GM23338 (cell line): ENCODE measurements around the gene TSPAN12. TPM values are rescaled to one million over a fixed set of nuclear protein-coding genes. Genes with fewer than 3 reads are reported as not detected.
"Not testable (repeated sequence)": the region's sequence is repeated elsewhere in the genome, so short reads cannot be mapped to it uniquely, and the experiment has no call there.

Experiments used
- ATAC-seq: fragments of 200-7000 bp; cut with Tn5 transposase; 3 replicates; pipeline ENCODE4 v1.9.1; 2020
- DNase-seq: peaks from one replicate; pipeline ENCODE4 v3.0.0-alpha.2; 2015; ENCODE audit warnings: low spot score
- H2AFZ ChIP-seq: fragments of 200-600 bp; sonication (generic); 2 replicates; pipeline ENCODE4 v1.8.0; 2016; ENCODE audit warnings: antibody characterized with exemption, mild to moderate bottlenecking, moderate library complexity
- H3F3A ChIP-seq: fragments of 200-600 bp; sonication (generic); replicated peaks from 2 replicates; pipeline ENCODE4 v1.8.0; 2017; ENCODE audit warnings: antibody characterized with exemption, mixed run types, low read depth
- H3K27ac ChIP-seq: fragments of 200-600 bp; sonication (generic); 2 replicates; pipeline ENCODE4 v1.6.1; 2016; ENCODE audit warnings: low read depth
- H3K27me3 ChIP-seq: fragments of 200-600 bp; sonication (generic); 2 replicates; pipeline ENCODE4 v1.8.0; 2016; ENCODE audit warnings: mild to moderate bottlenecking, mixed run types, moderate library complexity; ENCODE audit not compliant: insufficient read depth
- H3K36me3 ChIP-seq: fragments of 200-600 bp; sonication (generic); 2 replicates; pipeline ENCODE4 v1.8.0; 2016; ENCODE audit warnings: mild to moderate bottlenecking; ENCODE audit not compliant: insufficient read depth
- H3K4me1 ChIP-seq: fragments of 200-600 bp; sonication (generic); 2 replicates; pipeline ENCODE4 v1.8.0; 2016; ENCODE audit warnings: mild to moderate bottlenecking, moderate library complexity; ENCODE audit not compliant: insufficient read depth
- H3K4me2 ChIP-seq: fragments of 200-600 bp; sonication (generic); 2 replicates; pipeline ENCODE4 v1.7.1; 2017; ENCODE audit warnings: mixed run types
- H3K4me3 ChIP-seq: fragments of 200-600 bp; sonication (generic); 2 replicates; pipeline ENCODE4 v1.6.1; 2016; ENCODE audit warnings: mixed run types
- H3K79me2 ChIP-seq: fragments of 200-600 bp; sonication (generic); replicated peaks from 2 replicates; pipeline ENCODE4 v1.8.0; 2017; ENCODE audit warnings: mild to moderate bottlenecking; ENCODE audit not compliant: insufficient read depth
- H3K9me2 ChIP-seq: fragments of 200-600 bp; sonication (generic); 2 replicates; pipeline ENCODE4 v1.8.0; 2017; ENCODE audit not compliant: insufficient read depth
- H4K20me1 ChIP-seq: fragments of 200-600 bp; sonication (generic); replicated peaks from 2 replicates; pipeline ENCODE4 v1.8.0; 2017; ENCODE audit warnings: mild to moderate bottlenecking; ENCODE audit not compliant: insufficient read depth
- H3K27ac Mint-ChIP-seq: 2 replicates; pipeline ENCODE4 v1.8.0; 2020; ENCODE audit warnings: inconsistent platforms, mild to moderate bottlenecking, moderate library complexity, mixed read lengths
- H3K27me3 Mint-ChIP-seq: 3 replicates; pipeline ENCODE4 v1.8.0; 2022; ENCODE audit warnings: low read depth, mild to moderate bottlenecking, moderate library complexity, mixed read lengths, inconsistent platforms; ENCODE audit not compliant: insufficient read depth, poor library complexity
- H3K36me3 Mint-ChIP-seq: 3 replicates; pipeline ENCODE4 v1.8.0; 2021; ENCODE audit warnings: low read depth, mild to moderate bottlenecking, inconsistent platforms, moderate library complexity, mixed read lengths
- H3K4me1 Mint-ChIP-seq: 3 replicates; pipeline ENCODE4 v1.8.0; 2020; ENCODE audit warnings: mild to moderate bottlenecking, inconsistent platforms, mixed read lengths
- H3K4me3 Mint-ChIP-seq: 3 replicates; pipeline ENCODE4 v1.8.0; 2021; ENCODE audit warnings: moderate library complexity, mild to moderate bottlenecking, inconsistent platforms, mixed read lengths
- H3K9me3 Mint-ChIP-seq: 3 replicates; pipeline ENCODE4 v1.8.0; 2020; ENCODE audit warnings: moderate library complexity, mild to moderate bottlenecking, inconsistent platforms, mixed read lengths
- CREB1 ChIP-seq: fragments of 250-450 bp; sonication (Bioruptor Pico); IDR thresholded peaks from 2 replicates; pipeline ENCODE4 v1.5.0; 2020; ENCODE audit warnings: low read depth, mild to moderate bottlenecking, moderate library complexity
- EZH2 ChIP-seq: fragments of 200-600 bp; sonication (generic); IDR thresholded peaks from one replicate; pipeline ENCODE4 v1.8.0; 2017; ENCODE audit warnings: antibody characterized with exemption, mild to moderate bottlenecking, low read depth; ENCODE audit not compliant: unreplicated experiment
- JUNB ChIP-seq: IDR thresholded peaks from one replicate; pipeline ENCODE4 v1.6.1; 2016; ENCODE audit warnings: antibody characterized with exemption; ENCODE audit not compliant: unreplicated experiment
- ZNF114 ChIP-seq: fragments of 250-450 bp; sonication (Bioruptor Pico); IDR thresholded peaks from 2 replicates; pipeline ENCODE4 v1.5.0; 2020; ENCODE audit warnings: mild to moderate bottlenecking, moderate library complexity
- ZNF331 ChIP-seq: fragments of 250-450 bp; sonication (Bioruptor Pico); IDR thresholded peaks from 2 replicates; pipeline ENCODE4 v1.5.0; 2020; ENCODE audit warnings: low read depth, mild to moderate bottlenecking, moderate library complexity
- polyA plus RNA-seq: library from polyadenylated mRNA; unstranded; fragments of >200 nt; fragmentation: Nextera tagmentation; extraction: Ambion mirVana; gene quantifications from 2 replicates; pipeline ENCODE4 v1.2.1, GENCODE V29; 2016
- total RNA-seq: library from RNA; depleted of rRNA; stranded (reverse); fragments of >200 nt; shearing (Covaris generic); gene quantifications from 2 replicates; pipeline ENCODE4 v1.2.3, GENCODE V29; 2014
- TF ChIP-seq, protein P1 (sequence below): IDR thresholded peaks from one replicate; pipeline ENCODE4 v1.6.1; 2018; ENCODE audit warnings: antibody characterized with exemption; ENCODE audit not compliant: unreplicated experiment
- TF ChIP-seq, protein P2 (sequence below), 2 experiments: fragments of 200-600 bp in 1 of 2; sonication (generic) in 1 of 2; conservative IDR thresholded peaks; 2 replicates each; pipeline versions ENCODE4 v1.5.1 to v1.6.1; 2016 to 2017; ENCODE audit warnings: antibody characterized with exemption in 2 of 2, low read depth in 2 of 2, mild to moderate bottlenecking in 2 of 2, moderate library complexity in 1 of 2
- TF ChIP-seq, protein P3 (sequence below): IDR thresholded peaks from 2 replicates; pipeline ENCODE4 v1.6.1; 2016; ENCODE audit warnings: antibody characterized with exemption

Gene TSPAN12
- total and polyA plus RNA-seq, 2 experiments from 2014 or later, result 9.7 to 11.7 TPM

DNA sequence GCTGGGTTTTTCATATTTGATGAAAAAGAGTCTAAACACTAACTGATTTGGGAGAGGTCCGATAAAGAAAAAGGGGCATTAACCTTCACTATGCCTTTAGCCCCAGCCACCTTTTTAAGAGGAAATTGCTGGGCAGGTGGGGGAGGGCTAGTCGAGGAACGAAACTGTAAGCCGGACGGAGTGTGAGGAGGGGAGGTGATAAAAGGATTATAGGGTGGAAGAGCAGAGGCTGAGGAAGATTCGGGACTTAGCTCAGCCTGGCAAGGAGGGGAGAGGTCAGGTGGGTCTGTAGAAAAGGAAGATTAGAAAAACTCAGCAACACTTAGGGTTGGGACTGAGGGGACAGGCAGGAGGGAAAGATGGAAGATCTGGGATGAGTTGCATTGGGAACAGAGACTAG is 77.0 kb downstream of the TSPAN12 start:
- H3K4me2 ChIP-seq, result no peak overlapping the region
- H3K4me1 Mint-ChIP-seq, result peaks cover 18% of the 10 kb centered on the region
- no peaks in the 10 kb centered on the region for H3K79me2 ChIP-seq
- no peak overlapping the region for H3K4me3 Mint-ChIP-seq
- H3K27ac Mint-ChIP-seq, result no peak overlapping the region
- TF ChIP-seq, protein P1, sequence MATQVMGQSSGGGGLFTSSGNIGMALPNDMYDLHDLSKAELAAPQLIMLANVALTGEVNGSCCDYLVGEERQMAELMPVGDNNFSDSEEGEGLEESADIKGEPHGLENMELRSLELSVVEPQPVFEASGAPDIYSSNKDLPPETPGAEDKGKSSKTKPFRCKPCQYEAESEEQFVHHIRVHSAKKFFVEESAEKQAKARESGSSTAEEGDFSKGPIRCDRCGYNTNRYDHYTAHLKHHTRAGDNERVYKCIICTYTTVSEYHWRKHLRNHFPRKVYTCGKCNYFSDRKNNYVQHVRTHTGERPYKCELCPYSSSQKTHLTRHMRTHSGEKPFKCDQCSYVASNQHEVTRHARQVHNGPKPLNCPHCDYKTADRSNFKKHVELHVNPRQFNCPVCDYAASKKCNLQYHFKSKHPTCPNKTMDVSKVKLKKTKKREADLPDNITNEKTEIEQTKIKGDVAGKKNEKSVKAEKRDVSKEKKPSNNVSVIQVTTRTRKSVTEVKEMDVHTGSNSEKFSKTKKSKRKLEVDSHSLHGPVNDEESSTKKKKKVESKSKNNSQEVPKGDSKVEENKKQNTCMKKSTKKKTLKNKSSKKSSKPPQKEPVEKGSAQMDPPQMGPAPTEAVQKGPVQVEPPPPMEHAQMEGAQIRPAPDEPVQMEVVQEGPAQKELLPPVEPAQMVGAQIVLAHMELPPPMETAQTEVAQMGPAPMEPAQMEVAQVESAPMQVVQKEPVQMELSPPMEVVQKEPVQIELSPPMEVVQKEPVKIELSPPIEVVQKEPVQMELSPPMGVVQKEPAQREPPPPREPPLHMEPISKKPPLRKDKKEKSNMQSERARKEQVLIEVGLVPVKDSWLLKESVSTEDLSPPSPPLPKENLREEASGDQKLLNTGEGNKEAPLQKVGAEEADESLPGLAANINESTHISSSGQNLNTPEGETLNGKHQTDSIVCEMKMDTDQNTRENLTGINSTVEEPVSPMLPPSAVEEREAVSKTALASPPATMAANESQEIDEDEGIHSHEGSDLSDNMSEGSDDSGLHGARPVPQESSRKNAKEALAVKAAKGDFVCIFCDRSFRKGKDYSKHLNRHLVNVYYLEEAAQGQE, result no peak
- TF ChIP-seq EZH2 (no peak), CREB1 (no peak), ZNF114 (CRISPR knock-in tag) (no peak), ZNF331 (CRISPR knock-in tag) (no peak), JUNB (no peak)
- TF ChIP-seq, protein P2, sequence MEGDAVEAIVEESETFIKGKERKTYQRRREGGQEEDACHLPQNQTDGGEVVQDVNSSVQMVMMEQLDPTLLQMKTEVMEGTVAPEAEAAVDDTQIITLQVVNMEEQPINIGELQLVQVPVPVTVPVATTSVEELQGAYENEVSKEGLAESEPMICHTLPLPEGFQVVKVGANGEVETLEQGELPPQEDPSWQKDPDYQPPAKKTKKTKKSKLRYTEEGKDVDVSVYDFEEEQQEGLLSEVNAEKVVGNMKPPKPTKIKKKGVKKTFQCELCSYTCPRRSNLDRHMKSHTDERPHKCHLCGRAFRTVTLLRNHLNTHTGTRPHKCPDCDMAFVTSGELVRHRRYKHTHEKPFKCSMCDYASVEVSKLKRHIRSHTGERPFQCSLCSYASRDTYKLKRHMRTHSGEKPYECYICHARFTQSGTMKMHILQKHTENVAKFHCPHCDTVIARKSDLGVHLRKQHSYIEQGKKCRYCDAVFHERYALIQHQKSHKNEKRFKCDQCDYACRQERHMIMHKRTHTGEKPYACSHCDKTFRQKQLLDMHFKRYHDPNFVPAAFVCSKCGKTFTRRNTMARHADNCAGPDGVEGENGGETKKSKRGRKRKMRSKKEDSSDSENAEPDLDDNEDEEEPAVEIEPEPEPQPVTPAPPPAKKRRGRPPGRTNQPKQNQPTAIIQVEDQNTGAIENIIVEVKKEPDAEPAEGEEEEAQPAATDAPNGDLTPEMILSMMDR (conservative IDR thresholded peaks at IDR 0.05; ENCODE audit: low read depth in 2 of 2), result no peak
- TF ChIP-seq, protein P3, sequence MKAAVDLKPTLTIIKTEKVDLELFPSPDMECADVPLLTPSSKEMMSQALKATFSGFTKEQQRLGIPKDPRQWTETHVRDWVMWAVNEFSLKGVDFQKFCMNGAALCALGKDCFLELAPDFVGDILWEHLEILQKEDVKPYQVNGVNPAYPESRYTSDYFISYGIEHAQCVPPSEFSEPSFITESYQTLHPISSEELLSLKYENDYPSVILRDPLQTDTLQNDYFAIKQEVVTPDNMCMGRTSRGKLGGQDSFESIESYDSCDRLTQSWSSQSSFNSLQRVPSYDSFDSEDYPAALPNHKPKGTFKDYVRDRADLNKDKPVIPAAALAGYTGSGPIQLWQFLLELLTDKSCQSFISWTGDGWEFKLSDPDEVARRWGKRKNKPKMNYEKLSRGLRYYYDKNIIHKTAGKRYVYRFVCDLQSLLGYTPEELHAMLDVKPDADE, result no peak
- no peak for DNase-seq
- H3K27ac ChIP-seq, result no peak overlapping the region
- H3K27me3 Mint-ChIP-seq, result peaks cover 4% of the 10 kb centered on the region
- no peak for ATAC-seq
- no peak overlapping the region for H2AFZ ChIP-seq
- H3K9me2 ChIP-seq, result peaks cover 8% of the 10 kb centered on the region
- no peaks in the 10 kb centered on the region for H3K9me3 Mint-ChIP-seq
- peaks cover 12% of the 10 kb centered on the region; the same call in 1 of the 2 replicates for H3K4me1 ChIP-seq
- H3K27me3 ChIP-seq, result no peaks in the 10 kb centered on the region
- no peaks in the 10 kb centered on the region for H3K36me3 Mint-ChIP-seq
- no peaks in the 10 kb centered on the region for H3F3A ChIP-seq
- H3K36me3 ChIP-seq, result no peaks in the 10 kb centered on the region
- no peak overlapping the region for H3K4me3 ChIP-seq
- H4K20me1 ChIP-seq, result no peaks in the 10 kb centered on the region

DNA sequence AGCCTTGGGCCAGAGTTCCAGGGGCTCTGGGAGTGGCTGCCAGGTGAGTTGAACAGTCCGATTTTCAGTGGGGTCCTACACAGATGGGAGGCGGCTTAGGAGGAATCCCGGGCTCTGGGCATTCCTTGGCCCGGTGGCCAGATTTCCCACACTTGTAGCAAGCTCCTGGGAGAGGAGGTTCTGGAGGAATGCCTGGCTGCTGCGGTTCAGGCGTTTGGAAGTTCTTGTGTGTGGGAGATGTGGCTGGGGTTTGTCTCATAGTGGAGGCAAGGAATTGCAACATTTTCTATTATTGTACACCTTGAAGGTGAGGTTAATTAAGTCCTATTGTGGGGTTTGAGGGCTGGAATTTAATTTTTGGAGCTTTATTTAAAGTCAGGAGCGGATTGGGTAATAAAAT is 77.5 kb downstream of the TSPAN12 start:
- peaks cover 13% of the 10 kb centered on the region for H3K4me1 ChIP-seq
- not testable (repeated sequence) for H3K27me3 ChIP-seq

DNA sequence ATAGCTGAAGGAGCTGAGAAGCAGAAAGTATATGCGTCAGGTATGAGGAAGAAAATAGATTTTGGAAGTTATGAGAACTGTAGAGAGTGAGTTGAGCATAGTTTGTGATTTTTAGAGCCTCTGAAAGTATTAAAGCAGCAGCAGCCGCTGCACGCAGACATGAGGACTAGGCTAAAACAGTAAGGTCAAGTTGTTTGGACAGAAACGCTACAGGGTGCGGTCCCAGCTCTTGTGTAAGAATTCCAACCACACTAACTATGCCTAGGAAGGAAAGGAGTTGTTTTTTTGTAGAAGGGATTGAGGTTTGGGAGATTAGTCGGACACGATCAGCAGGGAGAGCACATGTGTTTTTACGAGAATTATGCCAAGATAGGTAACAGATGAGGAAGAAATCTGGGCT is 78.9 kb downstream of the TSPAN12 start:
- not testable (repeated sequence) for H2AFZ ChIP-seq, H3K4me3 Mint-ChIP-seq, H3K27ac ChIP-seq, H3F3A ChIP-seq, H3K27me3 ChIP-seq, H3K27ac Mint-ChIP-seq, H3K27me3 Mint-ChIP-seq, H3K4me3 ChIP-seq, H4K20me1 ChIP-seq, H3K36me3 ChIP-seq, DNase-seq, H3K4me2 ChIP-seq, ATAC-seq, H3K9me3 Mint-ChIP-seq, H3K79me2 ChIP-seq, H3K36me3 Mint-ChIP-seq, H3K9me2 ChIP-seq
- H3K4me1 ChIP-seq, result peaks cover 15% of the 10 kb centered on the region
- H3K4me1 Mint-ChIP-seq, result peaks cover 12% of the 10 kb centered on the region

More for the DNA sequence above, 77.5 kb downstream of the TSPAN12 start:
- H4K20me1 ChIP-seq, H3K79me2 ChIP-seq, DNase-seq, H3K36me3 Mint-ChIP-seq, H3K27ac ChIP-seq, H3K4me3 Mint-ChIP-seq, H3K4me2 ChIP-seq, H2AFZ ChIP-seq, ATAC-seq, H3F3A ChIP-seq, H3K27ac Mint-ChIP-seq, H3K36me3 ChIP-seq, H3K27me3 Mint-ChIP-seq, H3K9me2 ChIP-seq, H3K4me3 ChIP-seq, H3K9me3 Mint-ChIP-seq: not testable (repeated sequence)
- peaks cover 15% of the 10 kb centered on the region for H3K4me1 Mint-ChIP-seq
